K562 (cell line): ENCODE data around the gene TEX30. TPM values are rescaled to one million over a fixed set of nuclear protein-coding genes. Genes with fewer than 3 reads are reported as not detected.

Source experiments
- CBFB ChIP-seq: sonication (generic); formaldehyde crosslinking; IDR thresholded peaks from 2 replicates; pipeline ENCODE4 v1.4.0; 2020; ENCODE audit warnings: mild to moderate bottlenecking, missing genetic modification reagents
- CTCF ChIP-seq, 3 experiments: IDR thresholded peaks in 2 of 3; conservative IDR thresholded peaks in 1 of 3; 2 replicates each; pipeline ENCODE4 v1.5.1; 2011 to 2012; ENCODE audit warnings: low read length in 3 of 3, mild to moderate bottlenecking in 3 of 3, control low read depth in 2 of 3, improper control_type of control experiment in 1 of 3, inconsistent platforms in 1 of 3, low read depth in 1 of 3, mixed read lengths in 1 of 3, moderate library complexity in 1 of 3; ENCODE audit not compliant: insufficient read depth in 2 of 3
- HMBOX1 ChIP-seq: sonication (generic); IDR thresholded peaks from 2 replicates; pipeline ENCODE4 v1.6.1; 2016
- HMG20A ChIP-seq: fragments of 450-650 bp; formaldehyde crosslinking; conservative IDR thresholded peaks from 2 replicates; pipeline ENCODE4 v1.4.0; 2020; ENCODE audit warnings: mild to moderate bottlenecking, mixed read lengths
- HNRNPL ChIP-seq: fragments of 200-400 bp; formaldehyde crosslinking; IDR thresholded peaks from 2 replicates; pipeline ENCODE4 v1.6.1; 2017; ENCODE audit warnings: low read depth, mild to moderate bottlenecking, low read length
- PRMT5 ChIP-seq: sonication (generic); formaldehyde crosslinking; IDR thresholded peaks from 2 replicates; pipeline ENCODE4 v1.5.0; 2020; ENCODE audit warnings: missing genetic modification reagents
- SMARCE1 ChIP-seq: fragments of 450-650 bp; IDR thresholded peaks from 2 replicates; pipeline ENCODE4 v1.7.1; 2016; ENCODE audit warnings: mild to moderate bottlenecking
- VEZF1 ChIP-seq: fragments of 200-800 bp; sonication (Bioruptor generic); IDR thresholded peaks from 2 replicates; pipeline ENCODE4 v1.6.1; 2017; ENCODE audit warnings: missing genetic modification characterization, missing compliant biosample characterization
- WHSC1 ChIP-seq: IDR thresholded peaks from one replicate; pipeline ENCODE4 v1.6.1; 2012; ENCODE audit warnings: low read length, control low read depth, inconsistent platforms
- ZNF143 ChIP-seq: sonication (generic); formaldehyde crosslinking; IDR thresholded peaks from 2 replicates; pipeline ENCODE4 v1.9.0; 2022; ENCODE audit warnings: mild to moderate bottlenecking, missing genetic modification reagents
- ZNF175 ChIP-seq: fragments of 200-800 bp; sonication (Bioruptor generic); IDR thresholded peaks from 2 replicates; pipeline ENCODE4 v1.6.1; 2016; ENCODE audit warnings: low read depth, mild to moderate bottlenecking, missing genetic modification characterization, missing compliant biosample characterization
- polyA plus RNA-seq, 8 experiments: library from polyadenylated mRNA; depleted of rRNA in 4 of 8; stranded (reverse) in 5 of 8; unstranded in 3 of 8; fragments of >200 nt; fragmentation: Nextera tagmentation in 2 of 8; fragmentation: Illumina TruSeq in 1 of 8; extraction: Ambion mirVana in 2 of 8; extraction: Trizol in 1 of 8; gene quantifications; 2 replicates each; pipeline versions ENCODE4 v1.2.1 to v1.2.3, GENCODE V29; 2011 to 2014; ENCODE audit warnings: inconsistent platforms in 1 of 8, missing spikeins in 1 of 8
- total RNA-seq, 7 experiments: library from RNA; depleted of rRNA in 6 of 7; stranded (reverse); fragments of >200 nt in 6 of 7; fragmentation: Illumina TruSeq in 2 of 7; extraction: Trizol in 2 of 7; gene quantifications; 2 replicates each; pipeline versions ENCODE4 v1.2.1 to v1.2.3, GENCODE V29; 2011 to 2021; ENCODE audit warnings: low replicate concordance in 1 of 7

TEX30 gene
- total and polyA plus RNA-seq, 9 of the 15 experiments (the other 6 are each of a cell fraction or from before 2014, with no cell fraction given), result 24.1 to 143 (median 37.3) TPM

- TF ChIP-seq HMBOX1 (no peak), PRMT5 (no peak), HMG20A (CRISPR knock-in tag) (no peak), WHSC1 (no peak), VEZF1 (CRISPR knock-in tag) (no peak), CTCF (IDR thresholded peaks at IDR 0.05 in 2 of 3, conservative IDR thresholded peaks at IDR 0.05 in 1 of 3; ENCODE audit: insufficient read depth in 2 of 3, low read depth in 1 of 3, low read length in 3 of 3) (no peak), CBFB (no peak), HNRNPL (0 out of 2 replicates have a peak, but pooled peaks have one; percentile 29), SMARCE1 (no peak), ZNF143 (CRISPR knock-in tag) (no peak), ZNF175 (CRISPR knock-in tag) (no peak)
Measured at GRCh38 chr13:102799426-102800144, 26.0 kb upstream of the TEX30 start (continued).
